ENCODE measurements around the gene SUSD4.

SUSD4 gene

GRCh38 chr1:223183268-223183862 lies 180.6 kb downstream of the SUSD4 start:
- no peak for DNase-seq (ENCODE audit: low read depth)

GRCh38 chr1:223180731-223181321 lies 183.2 kb downstream of the SUSD4 start:
- DNase-seq (ENCODE audit: low read depth): no peak

- no peak for DNase-seq (ENCODE audit: low read depth)
Measured at GRCh38 chr1:223179786-223180185, 184.2 kb downstream of the SUSD4 start.

GRCh38 chr1:223179280-223179679 lies 184.7 kb downstream of the SUSD4 start:
- DNase-seq (ENCODE audit: low read depth): no peak

GRCh38 chr1:223177681-223178080 lies 186.3 kb downstream of the SUSD4 start:
- no peak for DNase-seq (ENCODE audit: low read depth)

GRCh38 chr1:223176437-223176836 lies 187.5 kb downstream of the SUSD4 start:
- no peak for DNase-seq (ENCODE audit: low read depth)

GRCh38 chr1:223175633-223176032 lies 188.3 kb downstream of the SUSD4 start:
- no peak for DNase-seq (ENCODE audit: low read depth)

- DNase-seq (ENCODE audit: low read depth): no peak
Measured at GRCh38 chr1:223175032-223175431, 188.9 kb downstream of the SUSD4 start.
